Mesenchymal stem cell (in vitro differentiated cells and primary cell): ENCODE results near the gene SEMA4A. TPM values are rescaled to one million over a fixed set of nuclear protein-coding genes. Genes with fewer than 3 reads are reported as not detected.

Experiments used
- DNase-seq: peaks from one replicate; pipeline ENCODE4 v3.0.0-alpha.2; 2013
- H2AFZ ChIP-seq: one replicate; pipeline ENCODE4 v1.6.1; 2013; ENCODE audit warnings: low read depth, mild to moderate bottlenecking, control low read depth, inconsistent platforms, low read length, moderate library complexity
- H2AK5ac ChIP-seq: 2 replicates; pipeline ENCODE4 v1.6.1; 2013; ENCODE audit warnings: low read length, moderate library complexity, mild to moderate bottlenecking, inconsistent platforms; ENCODE audit not compliant: severe bottlenecking
- H2BK120ac ChIP-seq: one replicate; pipeline ENCODE4 v1.6.1; 2013; ENCODE audit warnings: low read depth, mild to moderate bottlenecking, inconsistent platforms, low read length, moderate library complexity
- H2BK12ac ChIP-seq, 2 experiments: one replicate each; pipeline ENCODE4 v1.6.1; 2013; ENCODE audit warnings: inconsistent platforms in 2 of 2, low read length in 2 of 2, mild to moderate bottlenecking in 2 of 2, moderate library complexity in 2 of 2, control low read depth in 1 of 2
- H2BK15ac ChIP-seq: one replicate; pipeline ENCODE4 v1.6.1; 2013; ENCODE audit warnings: mild to moderate bottlenecking, low read depth, inconsistent platforms; ENCODE audit not compliant: poor library complexity, severe bottlenecking
- H2BK5ac ChIP-seq: 2 replicates; pipeline ENCODE4 v1.6.1; 2013; ENCODE audit warnings: low read depth, mild to moderate bottlenecking, low read length, control low read depth, inconsistent platforms; ENCODE audit not compliant: poor library complexity, severe bottlenecking
- H3K14ac ChIP-seq, 2 experiments: one replicate each; pipeline ENCODE4 v1.6.1; 2013; ENCODE audit warnings: inconsistent platforms in 2 of 2, low read length in 2 of 2, control low read depth in 1 of 2, mild to moderate bottlenecking in 1 of 2, moderate library complexity in 1 of 2
- H3K18ac ChIP-seq, 2 experiments: one replicate each; pipeline ENCODE4 v1.6.1; 2013; ENCODE audit warnings: inconsistent platforms in 2 of 2, low read length in 2 of 2, control low read depth in 1 of 2, low read depth in 1 of 2, mild to moderate bottlenecking in 1 of 2
- H3K23ac ChIP-seq, 2 experiments: one replicate each; pipeline ENCODE4 v1.6.1; 2013; ENCODE audit warnings: inconsistent platforms in 2 of 2, low read length in 2 of 2, mild to moderate bottlenecking in 2 of 2, moderate library complexity in 2 of 2, control low read depth in 1 of 2
- H3K27ac ChIP-seq: 2 replicates; pipeline ENCODE4 v1.5.1; 2013; ENCODE audit warnings: mild to moderate bottlenecking, moderate library complexity, low read length, control low read depth, inconsistent platforms; ENCODE audit not compliant: poor library complexity, severe bottlenecking
- H3K27me3 ChIP-seq, 2 experiments: 2 replicates each; pipeline versions ENCODE4 v1.6.1 to v1.7.0; 2013; ENCODE audit warnings: low read length in 2 of 2, mild to moderate bottlenecking in 2 of 2, moderate library complexity in 2 of 2, control low read depth in 1 of 2, inconsistent platforms in 1 of 2; ENCODE audit not compliant: control insufficient read depth in 1 of 2, insufficient read depth in 1 of 2
- H3K36me3 ChIP-seq, 2 experiments: 2 replicates each; pipeline versions ENCODE4 v1.6.1 to v1.7.0; 2013; ENCODE audit warnings: low read length in 2 of 2, control low read depth in 1 of 2, inconsistent platforms in 1 of 2, low read depth in 1 of 2, mild to moderate bottlenecking in 1 of 2; ENCODE audit not compliant: insufficient read depth in 2 of 2, control insufficient read depth in 1 of 2
- H3K4ac ChIP-seq, 2 experiments: one replicate each; pipeline ENCODE4 v1.6.1; 2013; ENCODE audit warnings: inconsistent platforms in 2 of 2, low read length in 2 of 2, mild to moderate bottlenecking in 2 of 2, moderate library complexity in 2 of 2, control low read depth in 1 of 2, low read depth in 1 of 2
- H3K4me1 ChIP-seq: 2 replicates; pipeline ENCODE4 v1.6.1; 2013; ENCODE audit warnings: low read depth, low read length, control low read depth; ENCODE audit not compliant: control insufficient read depth, insufficient read depth
- H3K4me2 ChIP-seq: 2 replicates; pipeline ENCODE4 v1.6.1; 2013; ENCODE audit warnings: low read length, mild to moderate bottlenecking, inconsistent platforms; ENCODE audit not compliant: poor library complexity, severe bottlenecking
- H3K4me3 ChIP-seq, 2 experiments: 2 replicates each; pipeline versions ENCODE4 v1.5.1 to v1.7.0; 2013; ENCODE audit warnings: low read length in 2 of 2, mild to moderate bottlenecking in 2 of 2, control low read depth in 1 of 2, low read depth in 1 of 2; ENCODE audit not compliant: insufficient read depth in 1 of 2
- H3K79me1 ChIP-seq: replicated peaks from 2 replicates; pipeline ENCODE4 v1.6.1; 2013; ENCODE audit warnings: mild to moderate bottlenecking, control low read depth, low read length, inconsistent platforms; ENCODE audit not compliant: poor library complexity, severe bottlenecking
- H3K9ac ChIP-seq: 2 replicates; pipeline ENCODE4 v1.7.0; 2013; ENCODE audit warnings: mild to moderate bottlenecking, low read length, moderate library complexity
- H3K9me3 ChIP-seq: 2 replicates; pipeline ENCODE4 v1.7.0; 2013; ENCODE audit warnings: mild to moderate bottlenecking, low read length; ENCODE audit not compliant: control insufficient read depth
- H4K8ac ChIP-seq: one replicate; pipeline ENCODE4 v1.6.1; 2013; ENCODE audit warnings: inconsistent platforms, mild to moderate bottlenecking, low read length, moderate library complexity
- H4K91ac ChIP-seq: one replicate; pipeline ENCODE4 v1.6.1; 2013; ENCODE audit warnings: mild to moderate bottlenecking, low read length, inconsistent platforms
- WGBS: methylation state at CpG from one replicate; pipeline ENCODE4 v1.1.7; 2013; ENCODE audit warnings: mixed read lengths; 5-methylcytosine and 5-hydroxymethylcytosine counted together
- small RNA-seq: library from polyadenylated mRNA; stranded (forward); fragments of <200 nt; extraction: miRNeasy Mini kit (QIAGEN cat#:217004); gene quantifications from one replicate; pipeline ENCODE3, GENCODE V24; 2013; ENCODE audit warnings: low read depth

Gene SEMA4A

DNA sequence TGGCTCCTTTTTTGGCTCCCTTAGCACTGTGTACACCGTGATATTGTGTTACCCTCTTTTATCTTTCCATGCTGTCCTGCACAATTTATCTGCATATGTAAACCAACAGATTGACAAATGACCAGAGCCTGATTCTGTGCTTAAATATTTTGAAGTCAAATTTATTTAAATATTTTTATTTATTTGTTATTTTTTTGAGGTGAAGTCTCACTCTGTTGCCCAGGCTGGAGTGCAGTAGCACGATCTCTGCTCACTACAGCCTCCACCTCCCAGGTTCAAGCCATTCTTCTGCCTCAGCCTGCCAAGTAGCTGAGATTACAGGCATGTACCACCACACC, 72.3 kb downstream of the SEMA4A start:
- Histone ChIP-seq H3K4me3 (no peak overlapping the region), H3K18ac (no peak overlapping the region), H3K4me1 (peaks cover 16% of the 10 kb centered on the region), H3K79me1 (peaks cover 14% of the 10 kb centered on the region), H3K27ac (no peak overlapping the region), H2AK5ac (no peak overlapping the region), H3K9ac (no peak overlapping the region), H3K9me3 (no peaks in the 10 kb centered on the region), H3K4me2 (no peak overlapping the region), H4K8ac (no peak overlapping the region), H2BK15ac (no peak overlapping the region), H3K23ac (no peak overlapping the region), H3K27me3 (no peaks in the 10 kb centered on the region), H2AFZ (no peak overlapping the region), H3K4ac (no peak overlapping the region), H4K91ac (no peak overlapping the region), H2BK120ac (no peak overlapping the region), H2BK12ac (no peak overlapping the region), H3K36me3 (peaks cover 33 to 54% of the 10 kb centered on the region in 2 experiments), H2BK5ac (no peak overlapping the region), H3K14ac (no peak overlapping the region)
- WGBS = no CpG with 5 or more reads among the region's 2 CpGs
- DNase-seq = no peak

- H3K14ac ChIP-seq = no peak overlapping the region
- no peak overlapping the region for H3K4me3 ChIP-seq
- DNase-seq = no peak
- no peak overlapping the region for H3K4ac ChIP-seq
- H3K27ac ChIP-seq = no peak overlapping the region
- peaks cover 28 to 49% of the 10 kb centered on the region in 2 experiments for H3K36me3 ChIP-seq
- H2AFZ ChIP-seq = no peak overlapping the region
- H3K79me1 ChIP-seq = peaks cover 11% of the 10 kb centered on the region
- H3K27me3 ChIP-seq = no peaks in the 10 kb centered on the region
- no peak overlapping the region for H4K8ac ChIP-seq
- H2BK15ac ChIP-seq = no peak overlapping the region
- no peaks in the 10 kb centered on the region for H3K9me3 ChIP-seq
- no peak overlapping the region for H2BK12ac ChIP-seq
- no peak overlapping the region for H3K4me2 ChIP-seq
- H3K4me1 ChIP-seq = peaks cover 16% of the 10 kb centered on the region
- no peak overlapping the region for H4K91ac ChIP-seq
- H2AK5ac ChIP-seq = no peak overlapping the region
- WGBS = no CpG with 5 or more reads among the region's 2 CpGs
- no peak overlapping the region for H3K9ac ChIP-seq
- H3K18ac ChIP-seq = no peak overlapping the region
- no peak overlapping the region for H2BK5ac ChIP-seq
- no peak overlapping the region for H3K23ac ChIP-seq
- no peak overlapping the region for H2BK120ac ChIP-seq
Measured at GRCh38 chr1:156226116-156226538, 72.7 kb downstream of the SEMA4A start.

DNA sequence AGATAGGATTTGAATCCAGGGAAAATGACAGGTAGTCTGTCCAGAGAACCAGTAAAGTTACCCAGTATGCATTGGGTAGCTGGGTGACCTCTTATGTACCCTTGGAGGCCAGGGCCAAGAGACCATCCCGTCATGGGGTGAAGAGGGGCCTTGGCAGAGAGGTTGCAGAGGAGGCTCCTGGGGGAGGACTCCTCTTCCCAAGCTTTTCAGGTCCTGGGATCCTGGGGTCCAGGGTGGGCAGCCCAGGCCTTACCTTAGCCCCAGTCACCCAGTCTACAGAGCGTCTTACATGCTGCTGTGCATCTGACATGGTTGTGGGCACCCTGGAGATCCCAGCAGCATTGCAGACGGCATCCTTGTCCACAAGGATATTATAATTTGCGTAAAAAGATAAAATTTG, 73.4 kb downstream of the SEMA4A start:
- Histone ChIP-seq H4K8ac (no peak overlapping the region), H3K4me1 (peaks cover 14% of the 10 kb centered on the region), H3K36me3 (peaks cover 26 to 43% of the 10 kb centered on the region in 2 experiments)

More for the DNA sequence above, 73.4 kb downstream of the SEMA4A start:
- WGBS = 96% methylated on average over 4 of the region's 4 CpGs
- no peak overlapping the region for H3K4ac ChIP-seq
- no peak for DNase-seq
- H2BK12ac ChIP-seq = no peak overlapping the region
- no peak overlapping the region for H3K9ac ChIP-seq
- no peak overlapping the region for H2AK5ac ChIP-seq
- H3K27ac ChIP-seq = no peak overlapping the region
- no peaks in the 10 kb centered on the region for H3K9me3 ChIP-seq
- no peaks in the 10 kb centered on the region for H3K27me3 ChIP-seq
- no peak overlapping the region for H3K4me2 ChIP-seq
- peaks cover 8% of the 10 kb centered on the region for H3K79me1 ChIP-seq
- no peak overlapping the region for H3K4me3 ChIP-seq
- H3K23ac ChIP-seq = no peak overlapping the region
- H2BK120ac ChIP-seq = no peak overlapping the region
- no peak overlapping the region for H2BK5ac ChIP-seq
- no peak overlapping the region for H2BK15ac ChIP-seq
- no peak overlapping the region for H2AFZ ChIP-seq
- no peak overlapping the region for H3K14ac ChIP-seq
- H4K91ac ChIP-seq = no peak overlapping the region
- H3K18ac ChIP-seq = no peak overlapping the region

Small RNA genes lying within 50 kb of the gene (small RNA-seq; reads per million reads assigned to genes)
- gene RF00568 = not detected
